ENCODE measurements around the gene IQUB.

IQUB gene

DNA sequence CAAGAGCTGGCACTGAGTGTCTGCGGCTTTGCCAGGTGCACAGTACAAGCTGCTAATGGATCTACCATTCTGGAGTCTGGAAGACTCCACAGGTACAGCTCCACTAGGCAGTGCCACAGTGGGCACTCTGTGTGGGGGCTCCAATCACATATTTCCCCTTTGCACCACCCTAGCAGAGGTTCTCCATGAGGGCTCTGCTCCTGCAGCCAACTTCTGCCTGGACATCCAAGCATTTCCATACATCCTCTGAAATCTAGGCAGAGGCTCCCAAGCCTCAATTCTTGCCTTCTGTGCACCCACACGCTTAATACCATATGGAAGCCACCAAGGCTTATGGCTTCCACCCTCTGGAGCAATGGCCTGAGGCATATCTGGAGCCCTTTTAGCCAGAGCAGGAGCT, 29.2 kb downstream of the IQUB start:
- no peak for DNase-seq (ENCODE audit: low read depth in 2 of 2)
- TF ChIP-seq, protein P1, sequence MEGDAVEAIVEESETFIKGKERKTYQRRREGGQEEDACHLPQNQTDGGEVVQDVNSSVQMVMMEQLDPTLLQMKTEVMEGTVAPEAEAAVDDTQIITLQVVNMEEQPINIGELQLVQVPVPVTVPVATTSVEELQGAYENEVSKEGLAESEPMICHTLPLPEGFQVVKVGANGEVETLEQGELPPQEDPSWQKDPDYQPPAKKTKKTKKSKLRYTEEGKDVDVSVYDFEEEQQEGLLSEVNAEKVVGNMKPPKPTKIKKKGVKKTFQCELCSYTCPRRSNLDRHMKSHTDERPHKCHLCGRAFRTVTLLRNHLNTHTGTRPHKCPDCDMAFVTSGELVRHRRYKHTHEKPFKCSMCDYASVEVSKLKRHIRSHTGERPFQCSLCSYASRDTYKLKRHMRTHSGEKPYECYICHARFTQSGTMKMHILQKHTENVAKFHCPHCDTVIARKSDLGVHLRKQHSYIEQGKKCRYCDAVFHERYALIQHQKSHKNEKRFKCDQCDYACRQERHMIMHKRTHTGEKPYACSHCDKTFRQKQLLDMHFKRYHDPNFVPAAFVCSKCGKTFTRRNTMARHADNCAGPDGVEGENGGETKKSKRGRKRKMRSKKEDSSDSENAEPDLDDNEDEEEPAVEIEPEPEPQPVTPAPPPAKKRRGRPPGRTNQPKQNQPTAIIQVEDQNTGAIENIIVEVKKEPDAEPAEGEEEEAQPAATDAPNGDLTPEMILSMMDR (IDR thresholded peaks at IDR 0.05; ENCODE audit: low read depth, low read length), result no peak
- H3K4me3 ChIP-seq (replicated peaks in 1 of 2; ENCODE audit: low read depth in 2 of 2, low read length in 2 of 2), result no peak overlapping the region

DNA sequence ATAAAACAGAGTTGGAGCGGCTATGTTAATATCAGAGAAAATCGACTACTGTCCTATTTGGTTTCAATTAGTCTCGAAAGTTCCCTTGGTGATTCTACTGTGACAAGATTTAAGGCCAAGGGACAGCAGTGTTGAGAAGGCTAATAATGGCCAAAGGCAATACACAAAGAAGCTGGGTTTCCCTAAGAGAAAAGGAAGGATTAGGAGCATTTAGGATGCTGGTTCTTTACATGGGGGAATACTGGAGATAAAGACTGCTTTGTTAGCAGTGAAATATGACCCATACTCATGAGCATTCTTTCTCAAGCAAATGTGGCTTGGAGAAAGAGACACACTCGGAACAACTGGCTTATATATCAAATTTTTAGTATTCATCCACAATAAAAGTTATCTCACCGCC, 32.2 kb downstream of the IQUB start:
- no peak overlapping the region for H3K4me3 ChIP-seq (replicated peaks in 1 of 2; ENCODE audit: low read depth in 2 of 2, low read length in 2 of 2)
- TF ChIP-seq, protein P1 (IDR thresholded peaks at IDR 0.05; ENCODE audit: low read depth, low read length), result no peak

DNA sequence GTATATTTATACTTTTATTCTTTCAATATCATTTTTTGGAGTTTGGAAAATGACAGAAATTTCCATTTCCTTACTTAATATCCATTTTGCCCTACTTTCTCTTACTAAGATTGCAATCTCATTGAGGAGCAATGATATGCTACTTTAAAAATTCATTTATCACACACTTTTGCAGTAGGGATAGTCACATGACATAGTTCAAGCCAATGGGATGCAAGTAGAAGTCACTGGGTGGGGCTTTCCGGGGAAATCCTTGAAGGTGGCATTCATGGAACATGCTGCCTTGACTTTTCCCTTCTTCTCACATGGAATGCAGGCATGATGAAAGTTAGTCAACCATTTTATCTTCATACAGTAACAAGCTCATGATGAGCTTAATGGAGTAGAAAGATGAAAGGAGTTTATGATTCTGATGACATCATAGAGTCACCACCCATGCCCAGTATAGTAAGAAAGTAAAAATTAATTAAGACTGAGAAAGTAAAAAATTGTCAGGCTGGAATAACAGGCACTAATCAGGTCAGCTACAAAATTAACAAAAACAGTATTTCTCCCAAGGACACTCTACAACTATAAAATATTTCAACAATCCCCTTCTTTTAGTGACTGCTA, 33.4 kb downstream of the IQUB start:
- no peak overlapping the region for H3K4me3 ChIP-seq (replicated peaks in 1 of 2; ENCODE audit: low read depth in 2 of 2, low read length in 2 of 2)
- TF ChIP-seq, protein P1 (IDR thresholded peaks at IDR 0.05; ENCODE audit: low read depth, low read length), result no peak
- DNase-seq (ENCODE audit: low read depth in 2 of 2), result no peak

More for the DNA sequence above, 32.2 kb downstream of the IQUB start:
- DNase-seq (ENCODE audit: low read depth in 2 of 2), result no peak

DNA sequence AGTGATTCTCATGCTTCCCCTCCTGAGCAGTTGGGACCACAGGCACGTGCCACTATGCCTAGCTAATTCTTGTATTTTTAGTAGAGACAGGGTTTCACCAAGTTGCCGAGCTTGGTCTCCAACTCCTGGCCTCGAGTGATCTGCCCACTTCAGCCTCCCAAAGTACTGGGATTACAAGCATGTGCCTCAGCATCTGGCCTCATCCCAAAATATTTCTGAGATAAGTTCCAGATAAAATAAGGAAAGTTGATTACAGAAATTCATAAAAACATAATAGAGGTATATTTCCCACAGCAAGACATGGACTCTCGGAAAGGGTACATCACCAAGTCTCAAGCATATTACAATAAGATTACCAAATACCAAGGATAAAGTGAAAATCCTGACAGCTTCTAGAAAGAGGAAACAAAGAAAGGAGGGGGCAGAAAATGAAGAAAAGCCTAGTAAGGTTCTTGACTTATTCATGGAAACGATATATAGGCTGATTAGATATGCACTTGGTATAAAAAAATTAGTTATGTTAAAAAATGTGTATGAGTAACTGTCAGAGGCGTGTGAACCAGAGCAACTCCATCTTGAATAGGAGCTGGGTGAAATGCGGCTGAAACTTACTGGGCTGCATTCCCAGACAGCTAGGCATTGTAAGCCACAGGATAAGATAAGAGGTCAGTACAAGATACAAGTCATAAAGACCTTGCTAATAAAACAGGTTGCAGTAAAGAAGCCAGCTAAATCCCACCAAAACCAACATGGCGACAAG, 35.0 kb downstream of the IQUB start:
- no peak overlapping the region for H3K4me3 ChIP-seq (replicated peaks in 1 of 2; ENCODE audit: low read depth in 2 of 2, low read length in 2 of 2)
- DNase-seq (ENCODE audit: low read depth in 2 of 2), result peak in 1 of 2 donors; percentile 23
- TF ChIP-seq, protein P1 (IDR thresholded peaks at IDR 0.05; ENCODE audit: low read depth, low read length), result no peak

DNA sequence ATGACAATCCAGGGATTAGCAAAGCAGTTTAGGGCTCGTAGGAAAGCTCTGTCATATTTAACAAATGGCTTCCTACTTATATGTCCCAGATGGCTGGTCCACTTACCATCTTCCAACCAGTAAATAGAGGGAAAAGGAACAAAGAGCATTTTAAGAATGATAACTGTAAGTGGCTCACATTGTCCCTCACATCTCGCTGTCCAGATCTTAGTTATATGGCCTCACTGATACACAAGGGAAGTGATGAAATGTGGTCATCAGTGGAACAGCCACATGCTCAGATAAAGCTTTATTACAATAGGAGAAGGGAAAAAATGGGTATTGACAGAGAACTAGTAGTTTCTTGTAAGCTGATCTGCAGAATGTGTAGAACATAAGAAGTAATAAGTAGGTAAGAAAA, 35.8 kb downstream of the IQUB start:
- TF ChIP-seq, protein P1 (IDR thresholded peaks at IDR 0.05; ENCODE audit: low read depth, low read length), result no peak
- H3K4me3 ChIP-seq (replicated peaks in 1 of 2; ENCODE audit: low read depth in 2 of 2, low read length in 2 of 2), result no peak overlapping the region
- DNase-seq (ENCODE audit: low read depth in 2 of 2), result no peak

DNA sequence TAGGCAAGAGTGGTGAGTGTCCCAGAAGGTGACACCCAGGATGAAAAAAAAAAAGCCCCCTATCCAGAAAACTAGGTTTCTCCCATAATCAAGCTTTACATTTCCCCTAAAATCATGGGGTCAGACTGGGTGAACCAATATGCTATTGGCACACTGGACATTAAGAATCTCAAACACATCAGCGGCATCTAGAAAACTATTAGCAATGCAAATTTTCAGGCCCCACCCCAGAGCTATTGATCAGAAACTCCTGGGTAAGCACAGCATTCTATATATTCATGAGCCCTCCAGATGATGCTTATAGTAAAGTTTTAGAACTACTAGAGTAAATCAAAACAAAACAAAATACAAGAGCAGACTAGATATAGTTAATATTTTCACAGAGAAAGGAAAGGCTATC, 36.4 kb downstream of the IQUB start:
- H3K4me3 ChIP-seq (replicated peaks in 1 of 2; ENCODE audit: low read depth in 2 of 2, low read length in 2 of 2), result no peak overlapping the region
- DNase-seq (ENCODE audit: low read depth in 2 of 2), result no peak
- TF ChIP-seq, protein P1 (IDR thresholded peaks at IDR 0.05; ENCODE audit: low read depth, low read length), result no peak

Measured in cardiac fibroblast (primary cell).